Measurements from ENCODE around the gene HDAC11. TPM values are rescaled to one million over a fixed set of nuclear protein-coding genes. Genes with fewer than 3 reads are reported as not detected.

The HDAC11 gene
- total and polyA plus RNA-seq, 2 of the 13 experiments (the other 11 are each of a cell fraction or from before 2014, with no cell fraction given): 13.7 to 33.1 TPM

- TF ChIP-seq TFDP1 (CRISPR knock-in tag; IDR thresholded peaks at IDR 0.05; ENCODE audit: borderline replicate concordance): no peak
- TF ChIP-seq ZNF343 (CRISPR knock-in tag; IDR thresholded peaks at IDR 0.05): no peak
- TF ChIP-seq FUBP1 (CRISPR knock-in tag; IDR thresholded peaks at IDR 0.05; ENCODE audit: borderline replicate concordance): no peak
- TF ChIP-seq KDM3A (CRISPR knock-in tag; IDR thresholded peaks at IDR 0.05; ENCODE audit: low read depth): no peak
- TF ChIP-seq MAZ (IDR thresholded peaks at IDR 0.05; ENCODE audit: borderline replicate concordance, low read depth, low read length): no peak
- TF ChIP-seq MAZ (CRISPR knock-in tag; IDR thresholded peaks at IDR 0.05; ENCODE audit: low read depth): 0 out of 2 replicates have a peak, but pooled peaks have one; percentile 48
- no peak for TF ChIP-seq NFRKB (IDR thresholded peaks at IDR 0.05)
- peak; percentile 59; the same call in 1 of the 2 replicates for TF ChIP-seq ELF4 (CRISPR knock-in tag; IDR thresholded peaks at IDR 0.05; ENCODE audit: borderline replicate concordance)
- TF ChIP-seq USF2 (IDR thresholded peaks at IDR 0.05; ENCODE audit: low read depth, low read length): no peak
- no peak for TF ChIP-seq USF2 (CRISPR knock-in tag; IDR thresholded peaks at IDR 0.05; ENCODE audit: borderline replicate concordance)
- no peak for TF ChIP-seq ZBTB3 (CRISPR knock-in tag; IDR thresholded peaks at IDR 0.05; ENCODE audit: borderline replicate concordance, low read depth)
- TF ChIP-seq MYPOP (CRISPR knock-in tag; IDR thresholded peaks at IDR 0.05): peak; percentile 9; the same call in 1 of the 2 replicates
- no peak for TF ChIP-seq SOX6 (IDR thresholded peaks at IDR 0.05)
- TF ChIP-seq SOX6 (CRISPR knock-in tag; IDR thresholded peaks at IDR 0.05): peak; percentile 28; the same call in 1 of the 2 replicates
- TF ChIP-seq IKZF1 (IDR thresholded peaks at IDR 0.05): no peak
- TF ChIP-seq GMEB2 (CRISPR knock-in tag; IDR thresholded peaks at IDR 0.05; ENCODE audit: low read depth): no peak
- TF ChIP-seq HNRNPK (IDR thresholded peaks at IDR 0.05; ENCODE audit: low read depth, low read length, poor library complexity, severe bottlenecking): no peak
- 0 out of 2 replicates have a peak, but pooled peaks have one; percentile 10 for TF ChIP-seq MEIS2 (CRISPR knock-in tag; IDR thresholded peaks at IDR 0.05)
- TF ChIP-seq YEATS2 (CRISPR knock-in tag; IDR thresholded peaks at IDR 0.05; ENCODE audit: borderline replicate concordance): no peak
Observed at GRCh38 chr3:13452490-13453335, 27.4 kb upstream of the HDAC11 start (continued).

Measured in HepG2 (cell line).